Fibroblast of the aortic adventitia (primary cell): Measurements from ENCODE around the gene MYO18B. TPM values are rescaled to one million over a fixed set of nuclear protein-coding genes. Genes with fewer than 3 reads are reported as not detected.

Source experiments
- DNase-seq: peaks from one replicate; pipeline ENCODE4 v3.0.0-alpha.2; 2010; ENCODE audit warnings: low read depth
- H3K4me3 ChIP-seq: 2 replicates; pipeline ENCODE4 v1.5.1; 2011; ENCODE audit warnings: low read depth, mild to moderate bottlenecking, control low read depth, low read length, moderate library complexity
- total RNA-seq: library from RNA; depleted of rRNA; stranded (reverse); fragments of >200 nt; gene quantifications from 2 replicates; pipeline ENCODE4 v1.2.3, GENCODE V29; 2012; ENCODE audit warnings: low replicate concordance
- TF ChIP-seq, protein P1 (sequence below): IDR thresholded peaks from 2 replicates; pipeline ENCODE4 v1.5.1; 2011; ENCODE audit warnings: mild to moderate bottlenecking, low read length, control low read depth, inconsistent platforms; ENCODE audit not compliant: insufficient read depth

MYO18B gene
- total RNA-seq, 1 donor: not detected

GRCh38 chr22:25722223-25722622 lies 19.8 kb upstream of the MYO18B start:
- H3K4me3 ChIP-seq: no peak overlapping the region
- TF ChIP-seq, protein P1, sequence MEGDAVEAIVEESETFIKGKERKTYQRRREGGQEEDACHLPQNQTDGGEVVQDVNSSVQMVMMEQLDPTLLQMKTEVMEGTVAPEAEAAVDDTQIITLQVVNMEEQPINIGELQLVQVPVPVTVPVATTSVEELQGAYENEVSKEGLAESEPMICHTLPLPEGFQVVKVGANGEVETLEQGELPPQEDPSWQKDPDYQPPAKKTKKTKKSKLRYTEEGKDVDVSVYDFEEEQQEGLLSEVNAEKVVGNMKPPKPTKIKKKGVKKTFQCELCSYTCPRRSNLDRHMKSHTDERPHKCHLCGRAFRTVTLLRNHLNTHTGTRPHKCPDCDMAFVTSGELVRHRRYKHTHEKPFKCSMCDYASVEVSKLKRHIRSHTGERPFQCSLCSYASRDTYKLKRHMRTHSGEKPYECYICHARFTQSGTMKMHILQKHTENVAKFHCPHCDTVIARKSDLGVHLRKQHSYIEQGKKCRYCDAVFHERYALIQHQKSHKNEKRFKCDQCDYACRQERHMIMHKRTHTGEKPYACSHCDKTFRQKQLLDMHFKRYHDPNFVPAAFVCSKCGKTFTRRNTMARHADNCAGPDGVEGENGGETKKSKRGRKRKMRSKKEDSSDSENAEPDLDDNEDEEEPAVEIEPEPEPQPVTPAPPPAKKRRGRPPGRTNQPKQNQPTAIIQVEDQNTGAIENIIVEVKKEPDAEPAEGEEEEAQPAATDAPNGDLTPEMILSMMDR: no peak
- DNase-seq: no peak

- no peak for DNase-seq
- H3K4me3 ChIP-seq: no peak overlapping the region
- TF ChIP-seq, protein P1: no peak
Observed at GRCh38 chr22:25722626-25723025, 19.4 kb upstream of the MYO18B start.

- H3K4me3 ChIP-seq: no peak overlapping the region
- TF ChIP-seq, protein P1: no peak
- peak; percentile 36 for DNase-seq
Observed at GRCh38 chr22:25726241-25726640, 15.7 kb upstream of the MYO18B start.

- H3K4me3 ChIP-seq: no peak overlapping the region
- TF ChIP-seq, protein P1: no peak
- DNase-seq: no peak
Observed at GRCh38 chr22:25728071-25728470, 13.9 kb upstream of the MYO18B start.

DNA sequence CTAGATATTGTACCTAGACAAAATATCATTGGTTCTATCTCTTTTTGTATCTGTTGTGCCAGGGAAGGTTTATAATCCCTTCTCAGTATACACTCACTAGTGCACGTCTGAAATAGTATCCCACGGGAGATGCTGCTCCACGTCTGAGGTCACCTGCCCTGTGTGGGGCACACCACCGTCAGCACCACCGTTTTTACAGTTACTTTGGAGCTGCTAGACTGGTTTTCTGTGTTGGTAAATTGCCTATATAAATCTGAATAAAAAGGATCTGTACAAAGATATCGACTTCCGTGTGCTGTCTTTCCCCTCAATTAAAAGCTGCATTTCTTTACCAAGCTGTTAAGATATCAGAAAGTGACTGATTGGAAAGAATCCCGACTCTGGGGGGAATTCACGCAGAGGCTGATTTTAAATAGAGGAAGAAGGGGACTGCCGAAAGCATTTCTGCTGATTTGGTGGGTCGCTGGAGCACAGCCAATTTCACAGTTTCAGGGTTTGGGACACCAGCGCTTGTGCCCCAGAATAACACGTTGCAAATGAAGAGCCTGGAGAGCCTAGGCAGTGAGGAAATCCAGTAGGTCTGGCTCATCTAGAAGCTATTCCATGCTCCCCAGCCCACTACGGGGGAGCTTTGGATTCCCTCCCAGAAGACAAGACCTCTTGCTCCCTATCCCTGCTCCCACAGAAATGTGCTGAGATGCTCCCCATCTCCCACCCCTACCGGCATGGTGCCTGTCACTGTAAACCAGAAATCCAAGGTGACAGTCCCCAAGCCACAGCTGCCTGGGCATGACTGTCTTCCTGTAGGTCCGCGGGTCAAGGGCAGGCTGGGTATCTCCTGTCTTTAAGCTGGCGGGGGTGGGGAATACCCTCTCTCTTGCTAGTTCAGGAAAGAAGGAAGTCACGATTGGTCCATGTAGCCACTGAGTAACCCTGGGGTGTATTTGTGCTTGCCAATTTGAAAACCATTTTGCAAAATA lies 12.7 kb upstream of the MYO18B start:
- no peak for DNase-seq
- no peak overlapping the region for H3K4me3 ChIP-seq
- TF ChIP-seq, protein P1: no peak

DNA sequence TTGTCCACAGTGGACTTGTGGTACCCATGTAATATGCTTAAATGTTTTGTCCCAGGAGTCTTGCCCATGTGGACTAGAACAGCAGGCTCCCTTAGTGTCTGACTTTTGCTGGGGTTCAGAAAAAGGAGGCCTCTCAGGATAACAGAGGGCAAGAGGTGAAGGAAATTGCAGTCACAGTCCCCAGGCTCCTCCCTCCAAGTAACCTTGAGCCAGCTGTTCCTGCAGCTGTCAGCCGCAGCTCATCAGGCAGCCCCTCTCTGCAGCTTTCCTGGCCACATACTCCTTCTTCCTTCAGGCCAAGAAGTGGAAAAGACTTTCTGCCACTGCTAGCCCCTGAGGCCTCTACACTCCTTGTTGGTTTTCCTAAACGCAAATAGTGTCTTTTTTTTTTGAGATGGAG lies 6.3 kb upstream of the MYO18B start:
- no peak for DNase-seq
- H3K4me3 ChIP-seq: no peak overlapping the region
- TF ChIP-seq, protein P1: no peak
